GM12892 (cell line): ENCODE results near the gene CNOT4.

Source experiments
- POLR2A ChIP-seq: IDR thresholded peaks from 2 replicates; pipeline ENCODE4 v1.6.1; 2011; ENCODE audit warnings: low read depth, low read length, control low read depth
- TAF1 ChIP-seq: IDR thresholded peaks from 2 replicates; pipeline ENCODE4 v1.6.1; 2011; ENCODE audit warnings: low read depth, mild to moderate bottlenecking, control low read depth, low read length, borderline replicate concordance

GRCh38 chr7:135552148-135552547 is 42.2 kb upstream of the CNOT4 start:
- TF ChIP-seq POLR2A (no peak), TAF1 (no peak)
